Epithelial cell of proximal tubule (primary cell): Measurements from ENCODE around the gene SHISAL1. TPM values are rescaled to one million over a fixed set of nuclear protein-coding genes. Genes with fewer than 3 reads are reported as not detected.

Experiments
- DNase-seq: peaks from one replicate; pipeline ENCODE4 v3.0.0-alpha.2; 2011; ENCODE audit warnings: low read depth
- H3K4me3 ChIP-seq: 2 replicates; pipeline ENCODE4 v1.5.1; 2011; ENCODE audit warnings: low read depth, mild to moderate bottlenecking, low read length
- total RNA-seq: library from RNA; depleted of rRNA; stranded (reverse); fragments of >200 nt; gene quantifications from 2 replicates; pipeline ENCODE4 v1.2.3, GENCODE V29; 2015
- TF ChIP-seq, protein P1 (sequence below): conservative IDR thresholded peaks from 2 replicates; pipeline ENCODE4 v1.5.1; 2012; ENCODE audit warnings: low read depth, mild to moderate bottlenecking, low read length

Gene SHISAL1
- total RNA-seq, 1 donor from 2014 or later = not detected

DNA sequence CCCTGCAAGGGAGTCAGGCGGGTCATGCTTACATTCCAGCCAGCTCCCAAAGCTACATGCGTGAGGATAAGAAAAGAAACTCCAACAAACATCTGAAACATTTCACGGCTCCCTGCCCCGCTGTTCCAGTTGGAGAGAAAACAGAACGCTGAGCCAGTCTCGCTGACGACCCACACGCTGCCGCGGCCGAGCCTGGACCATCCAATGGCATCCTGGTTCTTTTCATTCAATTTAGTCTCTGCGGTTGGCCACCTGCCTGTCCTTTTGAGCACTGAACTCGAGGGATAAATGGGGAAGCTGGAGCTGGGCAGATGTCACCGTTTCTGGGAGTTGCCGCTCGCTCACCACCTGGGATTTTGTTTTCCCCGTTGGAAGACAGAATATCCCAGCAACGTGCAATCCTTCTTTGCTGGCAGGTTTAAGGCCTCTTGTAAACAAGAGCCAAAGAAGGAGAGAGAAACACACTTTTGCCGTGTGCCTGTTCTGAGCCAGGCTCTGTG lies 45.3 kb upstream of the SHISAL1 start:
- H3K4me3 ChIP-seq = no peak overlapping the region
- TF ChIP-seq, protein P1, sequence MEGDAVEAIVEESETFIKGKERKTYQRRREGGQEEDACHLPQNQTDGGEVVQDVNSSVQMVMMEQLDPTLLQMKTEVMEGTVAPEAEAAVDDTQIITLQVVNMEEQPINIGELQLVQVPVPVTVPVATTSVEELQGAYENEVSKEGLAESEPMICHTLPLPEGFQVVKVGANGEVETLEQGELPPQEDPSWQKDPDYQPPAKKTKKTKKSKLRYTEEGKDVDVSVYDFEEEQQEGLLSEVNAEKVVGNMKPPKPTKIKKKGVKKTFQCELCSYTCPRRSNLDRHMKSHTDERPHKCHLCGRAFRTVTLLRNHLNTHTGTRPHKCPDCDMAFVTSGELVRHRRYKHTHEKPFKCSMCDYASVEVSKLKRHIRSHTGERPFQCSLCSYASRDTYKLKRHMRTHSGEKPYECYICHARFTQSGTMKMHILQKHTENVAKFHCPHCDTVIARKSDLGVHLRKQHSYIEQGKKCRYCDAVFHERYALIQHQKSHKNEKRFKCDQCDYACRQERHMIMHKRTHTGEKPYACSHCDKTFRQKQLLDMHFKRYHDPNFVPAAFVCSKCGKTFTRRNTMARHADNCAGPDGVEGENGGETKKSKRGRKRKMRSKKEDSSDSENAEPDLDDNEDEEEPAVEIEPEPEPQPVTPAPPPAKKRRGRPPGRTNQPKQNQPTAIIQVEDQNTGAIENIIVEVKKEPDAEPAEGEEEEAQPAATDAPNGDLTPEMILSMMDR = no peak
- DNase-seq = no peak

DNA sequence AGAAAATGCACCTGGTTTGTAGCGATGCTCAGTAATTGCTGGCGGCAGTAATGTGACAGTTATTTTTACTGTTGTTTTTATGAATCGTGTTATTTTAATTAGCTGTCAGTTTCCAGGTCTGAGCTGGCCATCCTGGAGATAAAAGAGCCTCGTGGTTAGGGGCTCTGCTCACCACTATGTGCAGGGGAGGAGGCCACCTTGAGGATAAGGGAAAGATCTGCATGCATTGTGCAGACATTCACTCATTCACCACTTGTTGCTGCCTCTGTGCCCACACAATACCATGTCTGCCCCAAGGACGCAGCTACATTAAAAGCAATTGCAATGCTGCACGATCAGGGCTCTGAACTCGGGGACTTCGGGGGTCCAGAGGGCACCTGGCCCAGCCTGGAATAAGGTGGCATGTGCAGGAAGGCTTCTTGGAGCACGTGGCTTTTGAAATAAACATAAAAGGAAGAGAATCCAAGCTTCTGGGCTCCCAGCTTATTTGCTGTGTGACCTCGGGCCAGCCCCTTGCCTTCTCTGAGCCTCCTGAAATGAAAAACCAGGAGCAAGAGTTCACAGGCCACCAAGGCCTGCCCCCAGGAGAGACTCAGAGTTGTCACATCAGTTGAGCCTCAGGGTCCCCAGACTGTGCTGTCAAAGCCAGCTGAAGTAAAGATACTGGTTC lies 44.7 kb upstream of the SHISAL1 start:
- H3K4me3 ChIP-seq = no peak overlapping the region
- no peak for DNase-seq
- TF ChIP-seq, protein P1 = peak; percentile 21

DNA sequence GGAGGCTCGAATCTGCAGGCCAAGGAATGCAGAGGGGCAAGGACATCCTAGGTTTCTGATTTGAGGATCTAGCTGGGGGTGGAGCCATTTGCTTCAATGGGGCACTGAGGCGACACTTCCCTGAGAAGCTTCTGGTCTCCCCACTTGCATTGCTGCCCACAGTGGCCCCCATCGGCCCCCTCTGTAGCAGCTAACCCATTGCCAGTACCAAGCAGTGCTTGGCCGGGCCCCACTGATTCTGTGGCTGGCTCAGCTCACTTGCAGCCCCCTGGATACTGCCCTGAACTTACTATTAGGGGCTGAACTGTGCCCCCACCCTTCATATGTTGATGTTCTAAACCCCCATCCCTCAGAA lies 42.9 kb upstream of the SHISAL1 start:
- DNase-seq = no peak
- TF ChIP-seq, protein P1 = no peak
- H3K4me3 ChIP-seq = no peak overlapping the region

DNA sequence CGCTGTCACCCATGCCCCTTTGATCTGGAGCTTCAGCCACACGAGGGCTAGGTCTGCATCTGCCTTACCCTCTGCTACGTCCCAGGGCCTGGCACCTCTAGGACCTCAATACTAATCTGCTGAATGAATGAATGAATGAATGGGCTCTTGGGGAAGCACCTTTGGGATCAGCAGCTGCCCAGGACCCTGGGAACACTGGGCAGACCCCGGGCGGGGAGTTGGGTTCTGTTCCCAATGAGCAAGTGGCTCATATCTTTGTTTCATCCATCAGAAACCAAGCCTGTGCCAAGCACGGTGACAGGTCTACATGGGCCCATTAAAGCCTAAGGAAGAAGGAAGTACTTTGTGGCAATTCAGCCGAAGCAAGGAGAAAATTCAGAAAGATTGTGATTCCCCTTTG lies 41.5 kb upstream of the SHISAL1 start:
- DNase-seq = no peak
- no peak overlapping the region for H3K4me3 ChIP-seq
- TF ChIP-seq, protein P1 = no peak

DNA sequence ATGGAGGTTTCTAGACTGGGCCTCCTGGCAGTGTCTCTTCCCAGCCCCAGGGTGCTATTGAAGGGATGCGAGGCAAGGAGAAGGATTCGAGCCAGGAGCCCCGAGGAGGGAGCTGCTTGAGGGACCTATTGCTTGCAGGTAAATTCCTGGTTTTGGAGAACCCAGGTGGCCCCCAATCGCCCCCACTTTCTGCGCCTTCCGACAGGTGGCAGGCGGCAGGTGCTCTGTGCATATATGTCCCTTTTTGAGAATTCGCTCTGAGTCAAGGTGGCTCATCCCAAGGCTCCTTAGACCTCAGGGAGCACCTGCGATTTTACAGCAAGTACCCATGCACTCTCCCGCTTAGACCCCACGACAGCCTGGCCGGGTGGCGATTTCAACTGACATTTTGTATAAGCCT lies 40.3 kb upstream of the SHISAL1 start:
- no peak for DNase-seq
- no peak overlapping the region for H3K4me3 ChIP-seq
- TF ChIP-seq, protein P1 = no peak

DNA sequence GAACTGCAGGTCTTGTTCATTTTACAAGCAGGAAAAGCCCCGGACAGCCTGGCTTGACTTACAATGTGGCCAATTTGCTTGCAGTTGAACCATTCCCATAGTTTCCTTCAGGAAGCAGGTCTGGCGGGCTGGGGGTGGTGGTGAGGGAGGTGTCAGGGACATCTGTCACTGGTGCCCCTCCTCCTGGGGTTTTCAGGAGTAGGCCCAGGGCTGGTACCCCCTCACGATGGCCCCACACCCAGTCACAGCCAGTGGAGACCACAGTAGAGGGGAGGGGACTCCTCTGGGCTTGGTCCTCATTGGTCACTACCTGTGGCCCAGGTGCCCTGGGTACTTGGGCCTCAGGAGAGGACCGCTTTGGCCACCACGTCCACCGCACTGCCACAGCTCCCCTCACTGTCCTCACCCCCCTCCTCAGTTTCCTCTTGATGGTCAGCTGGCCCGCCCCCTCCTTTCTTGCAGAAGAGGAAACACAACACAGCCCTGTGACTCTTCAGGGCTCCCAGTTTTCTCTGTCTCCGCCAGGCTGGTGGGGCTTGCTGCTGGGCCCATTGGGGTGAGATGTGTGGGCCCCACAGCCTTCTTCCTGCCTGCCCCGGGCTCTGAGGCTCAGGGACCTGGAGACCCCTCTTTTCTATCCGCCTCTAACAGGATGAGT lies 39.8 kb upstream of the SHISAL1 start:
- no peak overlapping the region for H3K4me3 ChIP-seq
- TF ChIP-seq, protein P1 = no peak
- no peak for DNase-seq
